ENCODE data around the gene RNPC3.
"Not testable (repeated sequence)": the region's sequence is repeated elsewhere in the genome, so short reads cannot be mapped to it uniquely, and the experiment has no call there.

The RNPC3 gene

GRCh38 chr1:103525607-103526507 lies at the start of gene RNPC3:
RNPC3 (plus strand) TSS chr1:103525699; CDS start chr1:103526071, 372 bp downstream.
- peak; percentile 81 to 82 for DNase-seq

- DNase-seq, result no peak
Observed at GRCh38 chr1:103477101-103477500, 48.4 kb upstream of the RNPC3 start.

DNA sequence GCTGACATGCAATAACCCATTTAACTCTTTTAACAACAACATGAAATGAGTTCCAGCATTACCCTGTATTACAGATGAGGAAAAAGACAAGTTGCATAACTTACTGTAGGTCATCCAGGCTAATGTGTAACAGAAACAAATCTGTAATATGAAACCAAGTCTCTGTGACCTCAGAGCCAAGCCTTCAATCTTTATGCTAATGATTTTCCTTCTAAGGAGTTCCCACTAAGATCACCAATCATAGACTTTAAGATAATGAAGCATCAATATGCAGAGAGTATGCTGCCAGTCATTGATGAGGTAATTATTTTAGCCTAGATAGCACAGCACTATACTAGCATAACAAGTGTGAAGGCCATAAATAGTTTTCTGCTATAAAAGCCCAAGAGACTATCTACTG lies 35.6 kb upstream of the RNPC3 start:
- no peak for DNase-seq

DNA sequence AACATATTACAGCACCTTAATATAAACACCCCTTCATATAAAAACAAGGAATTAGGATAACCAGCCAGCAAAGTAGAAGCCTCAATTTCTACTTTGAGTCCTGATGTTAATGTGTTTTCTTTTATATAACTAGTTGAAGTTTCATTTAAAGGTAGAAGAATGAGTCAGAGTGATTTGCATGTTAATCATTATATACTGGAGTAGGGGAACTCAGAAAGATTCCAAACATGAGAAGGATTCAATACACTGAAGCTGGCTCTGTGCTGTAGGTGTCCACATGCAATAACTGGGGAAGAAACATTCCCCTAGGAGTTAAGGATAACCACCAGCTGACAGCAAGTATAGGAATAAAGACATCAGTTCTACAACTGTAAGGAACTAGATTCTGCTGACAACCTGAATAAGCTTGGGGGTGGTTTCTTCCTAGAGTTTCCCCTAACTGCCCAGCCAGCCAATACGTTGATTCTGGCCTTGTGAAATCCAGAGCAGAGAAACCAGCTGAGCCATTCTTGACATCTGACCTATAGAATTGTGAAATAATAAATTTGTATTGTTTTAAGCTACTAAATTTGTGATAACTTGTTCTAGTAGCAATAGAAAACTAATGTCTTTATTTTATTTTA lies 33.4 kb upstream of the RNPC3 start:
- no peak for DNase-seq

GRCh38 chr1:103496014-103496635 lies 29.4 kb upstream of the RNPC3 start:
- no peak for DNase-seq

- DNase-seq, result no peak
Observed at GRCh38 chr1:103497404-103497803, 28.1 kb upstream of the RNPC3 start.

- no peak for DNase-seq
Observed at GRCh38 chr1:103509250-103509649, 16.2 kb upstream of the RNPC3 start.

GRCh38 chr1:103513711-103514110 lies 11.8 kb upstream of the RNPC3 start:
- no peak for DNase-seq

DNA sequence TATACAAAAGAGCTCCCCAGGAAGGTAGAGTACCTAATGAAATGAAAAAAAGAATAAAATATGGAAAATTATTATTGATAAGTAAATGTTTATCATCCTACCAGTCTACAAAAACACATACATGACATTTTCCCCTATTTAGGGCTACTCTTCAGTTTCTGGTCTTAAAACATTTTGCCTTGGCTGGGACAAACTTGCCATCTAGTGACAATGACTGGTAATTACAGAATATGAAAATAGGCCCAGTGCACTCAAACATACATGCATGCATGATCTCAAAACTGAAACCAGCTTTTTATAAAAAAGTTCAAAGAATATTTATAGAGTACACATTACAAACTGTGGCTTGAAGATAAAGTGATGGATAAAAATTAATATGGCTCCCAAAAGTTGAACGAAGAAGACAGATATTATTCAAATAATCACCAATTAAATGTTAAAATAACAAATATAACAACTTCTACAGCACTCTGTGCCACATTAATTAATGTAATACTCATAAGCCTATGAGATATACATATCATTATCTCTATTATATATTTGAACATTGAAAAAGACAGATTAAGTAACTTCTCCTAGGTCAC lies 10.5 kb upstream of the RNPC3 start:
- peak in 1 of 2 donors; percentile 38 for DNase-seq

- no peak for DNase-seq
Observed at GRCh38 chr1:103516283-103516682, 9.2 kb upstream of the RNPC3 start.

DNA sequence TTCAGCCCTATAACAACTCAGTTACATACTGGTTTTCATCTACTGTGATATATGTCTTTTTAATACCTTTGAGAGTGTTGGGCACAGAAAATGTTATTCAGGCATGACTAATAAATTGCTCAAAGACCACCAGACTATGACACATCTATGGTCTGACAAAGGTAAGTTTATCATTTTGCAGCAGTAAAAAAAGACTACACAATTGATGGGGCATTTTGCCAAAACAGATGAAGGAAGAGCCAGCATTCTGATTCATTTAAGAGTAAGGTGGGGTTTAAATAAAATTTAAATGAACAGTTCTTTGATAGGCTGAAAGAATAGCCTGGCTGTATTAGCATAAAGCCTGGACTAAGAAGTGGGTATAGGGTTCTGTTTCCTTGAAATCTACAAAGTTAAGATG lies 8.8 kb upstream of the RNPC3 start:
- DNase-seq, result no peak

DNA sequence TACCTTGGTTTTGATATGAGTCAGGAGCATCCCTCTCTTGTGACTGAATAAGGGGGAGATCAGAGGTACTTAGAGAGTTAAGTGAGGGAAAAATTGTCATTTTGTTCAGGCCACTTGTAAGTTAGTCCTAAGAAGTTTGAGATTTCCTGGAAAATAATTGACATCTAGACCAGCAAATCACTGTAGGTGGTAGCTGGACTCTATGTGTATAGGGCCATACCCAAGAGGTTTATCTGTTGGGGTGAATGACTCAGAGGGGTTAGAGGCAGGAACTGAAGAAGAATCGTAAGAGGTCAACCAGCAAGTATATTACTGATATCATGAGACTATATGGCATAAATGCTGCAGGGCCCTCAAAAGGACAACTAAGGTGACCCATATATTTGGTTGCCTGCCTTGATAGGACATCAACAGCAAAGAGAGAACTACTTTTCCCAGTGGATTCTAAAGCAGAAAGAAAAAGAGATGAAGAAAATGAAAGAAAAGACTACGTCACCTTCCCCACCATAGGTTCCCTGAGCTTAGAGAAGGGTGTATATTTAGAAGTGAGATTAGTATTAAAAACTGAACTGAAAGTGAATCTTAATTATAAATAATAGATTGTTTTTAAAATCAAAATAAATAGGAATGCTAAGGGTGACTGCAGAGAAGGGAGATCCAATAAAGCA lies 8.0 kb upstream of the RNPC3 start:
- no peak for DNase-seq

GRCh38 chr1:103520822-103521221 lies 4.7 kb upstream of the RNPC3 start:
- no peak for DNase-seq

DNA sequence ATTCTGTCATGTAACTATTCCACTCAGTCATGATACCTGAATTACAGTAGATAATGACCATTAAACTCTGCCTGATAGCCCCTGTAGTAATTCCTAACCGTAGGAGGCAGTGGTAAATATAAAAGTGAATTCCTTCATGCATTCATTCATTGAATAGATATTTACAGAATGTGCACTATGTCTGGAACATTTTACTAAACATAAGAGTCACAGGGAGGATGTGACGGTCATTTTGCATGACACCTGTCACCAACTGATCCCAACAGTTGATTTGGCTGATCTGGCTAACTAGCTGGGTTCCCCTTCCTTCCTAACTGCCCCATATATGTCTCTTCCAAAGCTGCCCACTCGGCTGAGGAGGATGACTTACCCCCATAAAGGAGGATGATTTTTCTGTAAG lies 2.2 kb upstream of the RNPC3 start:
- DNase-seq, result no peak

GRCh38 chr1:103525114-103525606 lies 339 bp upstream of the RNPC3 start:
- peak in 1 of 2 donors; percentile 15 for DNase-seq

- DNase-seq, result no peak
Observed at GRCh38 chr1:103527331-103527730, 1.8 kb downstream of the RNPC3 start.

DNA sequence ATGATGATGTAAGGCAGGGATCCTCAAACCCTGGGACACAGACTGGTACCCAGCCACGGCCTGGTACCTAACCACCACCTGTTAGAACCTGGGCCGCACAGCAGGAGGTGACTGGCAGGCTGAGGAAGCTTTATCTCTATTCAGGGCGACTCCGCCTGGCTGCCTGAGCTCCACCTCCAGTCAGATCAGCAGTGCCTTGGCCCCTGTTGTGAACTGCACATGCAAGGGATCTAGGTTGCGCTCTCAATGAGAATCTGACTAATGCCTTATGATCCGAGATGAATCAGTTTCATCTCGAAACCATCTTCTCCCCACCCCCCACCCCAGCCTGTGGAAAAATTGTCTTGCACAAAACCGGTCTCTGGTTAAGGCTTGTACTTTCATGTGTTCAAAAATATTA lies 4.2 kb downstream of the RNPC3 start:
- no peak for DNase-seq

- DNase-seq, result no peak
Observed at GRCh38 chr1:103538226-103538625, 12.7 kb downstream of the RNPC3 start.

DNA sequence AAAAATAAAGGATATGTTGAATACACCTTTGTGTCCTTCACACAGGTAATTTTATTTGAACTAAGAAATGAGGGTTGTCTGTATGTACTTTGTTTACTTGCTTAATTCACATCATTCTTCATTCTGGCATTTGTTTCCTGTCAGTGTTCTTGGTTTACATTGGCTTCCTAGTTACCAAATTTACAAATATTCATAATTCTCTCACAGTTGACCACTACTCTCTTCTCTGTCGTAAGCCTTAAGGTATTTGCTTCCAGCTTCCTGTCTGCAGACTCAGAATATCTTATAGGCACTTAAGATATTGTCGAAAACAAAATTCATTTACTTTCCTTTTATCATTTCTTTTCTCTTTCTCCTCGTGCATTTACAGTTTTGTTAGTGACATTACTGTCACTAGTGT lies 15.9 kb downstream of the RNPC3 start:
- no peak for DNase-seq

DNA sequence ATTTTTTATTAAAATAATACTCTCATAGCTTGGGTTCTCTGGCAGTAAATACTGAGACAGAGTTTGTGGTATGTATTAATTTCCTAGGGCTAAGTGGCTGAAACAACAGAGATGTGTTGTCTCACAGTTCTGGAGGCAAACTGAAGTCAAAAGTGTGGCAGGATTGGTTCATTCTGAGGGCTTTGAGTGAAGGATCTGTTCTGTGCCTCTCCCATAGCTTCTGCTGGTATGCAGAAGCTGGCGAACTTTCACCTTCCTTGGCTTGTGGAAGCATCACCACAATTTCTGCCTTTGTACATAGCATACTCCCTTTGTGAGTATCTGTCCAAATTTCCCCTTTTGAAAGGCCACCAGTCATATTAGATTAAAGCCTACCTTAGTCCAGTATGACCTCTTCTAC lies 21.0 kb downstream of the RNPC3 start:
- DNase-seq, result no peak

DNA sequence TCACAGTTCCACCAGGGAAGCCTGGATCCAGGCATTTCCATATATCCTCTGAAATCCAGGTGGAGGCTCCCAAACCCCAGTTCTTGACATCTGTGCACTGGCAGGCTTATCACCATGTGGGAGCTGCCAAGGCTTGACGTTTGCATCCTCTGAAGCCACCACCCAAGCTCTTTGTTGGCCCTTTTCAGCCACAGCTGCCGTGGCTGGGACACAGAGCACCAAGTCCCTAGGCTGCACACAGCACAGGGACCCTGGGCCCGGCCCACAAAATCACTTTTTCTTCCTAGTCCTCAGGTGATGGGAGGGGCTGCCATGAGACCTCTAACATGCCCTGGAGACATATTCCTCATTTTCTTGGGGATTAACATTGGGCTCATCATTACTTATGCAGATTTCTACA lies 22.3 kb downstream of the RNPC3 start:
- DNase-seq, result no peak

DNA sequence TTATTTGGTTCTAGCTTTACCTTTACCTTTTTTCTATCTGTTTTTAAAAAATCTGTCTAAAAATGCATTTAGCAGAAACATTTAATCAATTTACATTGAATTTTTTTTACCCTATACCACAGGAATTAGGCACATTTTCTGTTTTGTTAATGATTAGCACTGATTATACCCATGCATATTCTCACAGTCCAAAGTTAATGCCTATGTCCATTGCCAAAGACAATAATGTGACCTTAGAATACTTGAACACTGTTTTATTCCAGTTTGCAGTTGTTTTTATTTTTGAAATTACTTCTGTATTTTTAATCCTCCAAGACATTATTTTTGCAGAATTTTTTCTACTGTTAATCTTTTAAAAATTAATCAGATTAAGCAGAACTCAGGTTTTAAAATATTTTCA lies 34.9 kb downstream of the RNPC3 start:
- DNase-seq, result no peak

- DNase-seq, result not testable (repeated sequence)
Observed at GRCh38 chr1:103561124-103561523, 35.6 kb downstream of the RNPC3 start.

All from bone marrow (tissue), 2 donors.